CD4-positive, alpha-beta T cell (primary cell): ENCODE measurements around the gene BCL2L11. TPM values are rescaled to one million over a fixed set of nuclear protein-coding genes. Genes with fewer than 3 reads are reported as not detected.

Experiments used
- ATAC-seq: fragments of 200-7000 bp; cut with Tn5 transposase; one replicate; pipeline ENCODE4 v1.10.0; 2022; ENCODE audit warnings: mild to moderate bottlenecking; ENCODE audit not compliant: poor library complexity
- CTCF ChIA-PET: fragments of 350-600 bp; sonication (Branson Sonifier 250); formaldehyde crosslinking; loops from one replicate; lab custom pipeline; 2021; ENCODE audit warnings: antibody characterized with exemption, inconsistent platforms; lab: Charles Lee
- POLR2A ChIA-PET: fragments of 350-600 bp; sonication (Branson Sonifier 250); formaldehyde crosslinking; loops from one replicate; lab custom pipeline; 2021; ENCODE audit warnings: antibody characterized with exemption, inconsistent platforms; lab: Charles Lee
- DNase-seq, 14 experiments: peaks; one replicate each; pipeline ENCODE4 v3.0.0-alpha.2; 2013 to 2020; ENCODE audit warnings: mixed read lengths in 2 of 14
- H3K27ac ChIP-seq, 2 donors: one replicate each; pipeline versions ENCODE4 v1.5.1 to v1.7.0; 2013; ENCODE audit warnings: low read length in 2 of 2, low read depth in 1 of 2, mild to moderate bottlenecking in 1 of 2
- H3K27me3 ChIP-seq, 2 experiments: 1 replicate in 1 of 2; 2 replicates in 1 of 2; pipeline versions ENCODE4 v1.6.1 to v1.7.0; 2013; ENCODE audit warnings: low read length in 2 of 2, control low read depth in 1 of 2, mild to moderate bottlenecking in 1 of 2, moderate library complexity in 1 of 2; ENCODE audit not compliant: insufficient read depth in 2 of 2, control insufficient read depth in 1 of 2
- H3K36me3 ChIP-seq: one replicate; pipeline ENCODE4 v1.6.1; 2013; ENCODE audit warnings: low read length, control low read depth; ENCODE audit not compliant: insufficient read depth
- H3K4me1 ChIP-seq: one replicate; pipeline ENCODE4 v1.6.1; 2013; ENCODE audit warnings: low read length, control low read depth; ENCODE audit not compliant: insufficient read depth
- H3K4me3 ChIP-seq: one replicate; pipeline ENCODE4 v1.5.1; 2013; ENCODE audit warnings: mild to moderate bottlenecking, low read length, moderate library complexity
- H3K9me3 ChIP-seq, 2 experiments: 1 replicate in 1 of 2; 2 replicates in 1 of 2; pipeline versions ENCODE4 v1.6.1 to v1.7.0; 2013; ENCODE audit warnings: low read length in 2 of 2, mild to moderate bottlenecking in 2 of 2, control low read depth in 1 of 2, moderate library complexity in 1 of 2; ENCODE audit not compliant: control insufficient read depth in 1 of 2, insufficient read depth in 1 of 2
- H3K27ac Mint-ChIP-seq: one replicate; pipeline ENCODE4 v1.8.0; 2020; ENCODE audit warnings: mixed read lengths
- H3K27me3 Mint-ChIP-seq: one replicate; pipeline ENCODE4 v1.8.0; 2021; ENCODE audit warnings: mixed read lengths
- H3K36me3 Mint-ChIP-seq: one replicate; pipeline ENCODE4 v1.8.0; 2021; ENCODE audit warnings: low read depth, mixed read lengths
- H3K4me1 Mint-ChIP-seq: one replicate; pipeline ENCODE4 v1.8.0; 2021; ENCODE audit warnings: low read depth, mixed read lengths
- H3K4me3 Mint-ChIP-seq: one replicate; pipeline ENCODE4 v1.8.0; 2020; ENCODE audit warnings: mild to moderate bottlenecking, mixed read lengths
- H3K9me3 Mint-ChIP-seq: one replicate; pipeline ENCODE4 v1.8.0; 2020; ENCODE audit warnings: mixed read lengths
- CTCF ChIP-seq: fragments of 200-600 bp; IDR thresholded peaks from one replicate; pipeline ENCODE4 v1.8.0; 2022; ENCODE audit warnings: antibody characterized with exemption, mild to moderate bottlenecking
- intact Hi-C, 2 experiments: fragments of 100-400 bp; cut with DNase I in 1 of 2; cut with micrococcal nuclease in 1 of 2; formaldehyde crosslinking; loops; one replicate each; pipeline versions ENCODE4 v1.15.1 to v1.9.0; 2023 to 2025; cut with DNase I, micrococcal nuclease
- total RNA-seq, 174 experiments: library from RNA in 2 of 174; stranded (reverse) in 2 of 174; gene quantifications; one replicate each; pipeline ENCODE4 v1.2.3 and lab custom pipeline; 2021 to 2026

The BCL2L11 gene
- total RNA-seq, 2 experiments from 2014 or later: 48.6 to 50.1 TPM

- Mint-ChIP-seq H3K4me1 (peaks cover 31% of the 10 kb centered on the region), H3K9me3 (no peaks in the 10 kb centered on the region), H3K4me3 (no peak overlapping the region), H3K27me3 (no peaks in the 10 kb centered on the region), H3K27ac (no peak overlapping the region), H3K36me3 (peaks cover 76% of the 10 kb centered on the region)
- no peak for ATAC-seq
- H3K27ac ChIP-seq: no peak overlapping the region
- H3K4me3 ChIP-seq: no peak overlapping the region
- no peak for DNase-seq
- no peaks in the 10 kb centered on the region for H3K9me3 ChIP-seq
- ChIA-PET POLR2A (no interaction called here), CTCF (interaction anchor here (1.4 kb wide), 1 partner anchor 17 kb away, joined by 3 read pairs; no protein-coding TSS in a partner anchor)
- intact Hi-C loops: no loop called here
- H3K4me1 ChIP-seq: peaks cover 12% of the 10 kb centered on the region
- no peak for TF ChIP-seq CTCF
- no peaks in the 10 kb centered on the region for H3K27me3 ChIP-seq
- H3K36me3 ChIP-seq: peaks cover 41% of the 10 kb centered on the region
Observed at GRCh38 chr2:111127351-111127750, 6.6 kb downstream of the BCL2L11 start.

GRCh38 chr2:111128096-111128495 lies 7.4 kb downstream of the BCL2L11 start:
- Histone ChIP-seq H3K36me3 (peaks cover 41% of the 10 kb centered on the region), H3K4me3 (no peak overlapping the region), H3K4me1 (peaks cover 9% of the 10 kb centered on the region), H3K27ac (no peak overlapping the region), H3K27me3 (no peaks in the 10 kb centered on the region), H3K9me3 (no peaks in the 10 kb centered on the region)
- POLR2A ChIA-PET: no interaction called here
- no peak for ATAC-seq
- no peak for TF ChIP-seq CTCF
- H3K27ac Mint-ChIP-seq: no peak overlapping the region
- no peaks in the 10 kb centered on the region for H3K9me3 Mint-ChIP-seq
- no peaks in the 10 kb centered on the region for H3K27me3 Mint-ChIP-seq
- H3K36me3 Mint-ChIP-seq: peaks cover 74% of the 10 kb centered on the region
- CTCF ChIA-PET: no interaction called here
- no peak for DNase-seq
- no peak overlapping the region for H3K4me3 Mint-ChIP-seq
- intact Hi-C loops: no loop called here
- H3K4me1 Mint-ChIP-seq: peaks cover 31% of the 10 kb centered on the region

- H3K4me1 Mint-ChIP-seq: peaks cover 36% of the 10 kb centered on the region
- no peaks in the 10 kb centered on the region for H3K27me3 ChIP-seq
- intact Hi-C loops: no loop called here
- no peaks in the 10 kb centered on the region for H3K27me3 Mint-ChIP-seq
- no peak overlapping the region for H3K27ac Mint-ChIP-seq
- DNase-seq (no peak), ATAC-seq (no peak)
- no peak overlapping the region for H3K27ac ChIP-seq
- H3K4me3 ChIP-seq: no peak overlapping the region
- POLR2A ChIA-PET: interaction anchor here (0.8 to 1.7 kb wide), 2 partner anchors 13 to 15 kb away, joined by 3 to 5 read pairs; partner anchors contain the start of gene BCL2L11
- no peaks in the 10 kb centered on the region for H3K9me3 ChIP-seq
- H3K36me3 ChIP-seq: peaks cover 15% of the 10 kb centered on the region
- H3K4me3 Mint-ChIP-seq: no peak overlapping the region
- peaks cover 51% of the 10 kb centered on the region for H3K36me3 Mint-ChIP-seq
- no peak for TF ChIP-seq CTCF
- H3K4me1 ChIP-seq: peaks cover 7% of the 10 kb centered on the region
- H3K9me3 Mint-ChIP-seq: no peaks in the 10 kb centered on the region
- CTCF ChIA-PET: interaction anchor here (1.3 to 2.2 kb wide), 2 partner anchors 9 to 13 kb away, joined by 6 read pairs; partner anchors contain the start of gene BCL2L11
Observed at GRCh38 chr2:111133603-111134002, 12.9 kb downstream of the BCL2L11 start.
